H1 (cell line): Measurements from ENCODE around the gene NUDT1. TPM values are rescaled to one million over a fixed set of nuclear protein-coding genes. Genes with fewer than 3 reads are reported as not detected.

Source experiments
- CBX5 ChIP-seq: fragments of 300-800, 300-1000 bp; sonication (generic); IDR thresholded peaks from 2 replicates; pipeline ENCODE4 v1.7.1; 2016; ENCODE audit warnings: antibody characterized with exemption, low read length, low read depth
- CHD7 ChIP-seq: fragments of 300-600 bp; sonication (generic); IDR thresholded peaks from 2 replicates; pipeline ENCODE4 v1.7.1; 2012; ENCODE audit warnings: low read length, moderate library complexity, mild to moderate bottlenecking, inconsistent platforms; ENCODE audit not compliant: insufficient replicate concordance
- EGR1 ChIP-seq: IDR thresholded peaks from 2 replicates; pipeline ENCODE4 v1.6.1; 2011; ENCODE audit warnings: low read depth, low read length, borderline replicate concordance
- KDM4A ChIP-seq: IDR thresholded peaks from one replicate; pipeline ENCODE4 v1.7.1; 2012; ENCODE audit warnings: low read depth, mild to moderate bottlenecking, moderate library complexity, low read length, inconsistent platforms; ENCODE audit not compliant: severe bottlenecking
- KDM5A ChIP-seq: fragments of 200-600 bp; IDR thresholded peaks from 2 replicates; pipeline ENCODE4 v1.7.1; 2012; ENCODE audit warnings: mild to moderate bottlenecking, low read length, inconsistent platforms, mixed read lengths
- SUZ12 ChIP-seq: fragments of 200-600 bp; sonication (generic); IDR thresholded peaks from 2 replicates; pipeline ENCODE4 v1.6.1; 2012; ENCODE audit warnings: mild to moderate bottlenecking, inconsistent platforms, low read length, moderate library complexity, mixed read lengths
- TBP ChIP-seq: IDR thresholded peaks from 2 replicates; pipeline ENCODE4 v1.6.1; 2011; ENCODE audit warnings: low read depth, low read length, improper control_type of control experiment
- YY1 ChIP-seq: IDR thresholded peaks from 2 replicates; pipeline ENCODE4 v1.6.1; 2011; ENCODE audit warnings: low read depth, mild to moderate bottlenecking, low read length
- polyA plus RNA-seq, 7 experiments: library from polyadenylated mRNA; depleted of rRNA in 3 of 7; stranded (reverse) in 5 of 7; unstranded in 2 of 7; fragments of >200 nt in 5 of 7; fragments of 200-250 nt in 2 of 7; gene quantifications; 1 replicate in 5 of 7; 2 replicates in 1 of 7; 4 replicates in 1 of 7; pipeline versions ENCODE4 v1.2.1 to v1.2.3, GENCODE V29; 2011 to 2013; ENCODE audit warnings: missing spikeins in 2 of 7, mixed read lengths in 2 of 7
- total RNA-seq: library from RNA; stranded (reverse); fragmentation: NEBNext Ultra II Directional; extraction: Animal tissue kit (Norgen Biotek cat#: 25700); gene quantifications from 2 replicates; pipeline ENCODE4 v1.2.1, GENCODE V29; 2021

The NUDT1 gene
- total and polyA plus RNA-seq, 2 of the 8 experiments (the other 6 are each of a cell fraction or from before 2014, with no cell fraction given) = 76.1 to 89.5 TPM

DNA sequence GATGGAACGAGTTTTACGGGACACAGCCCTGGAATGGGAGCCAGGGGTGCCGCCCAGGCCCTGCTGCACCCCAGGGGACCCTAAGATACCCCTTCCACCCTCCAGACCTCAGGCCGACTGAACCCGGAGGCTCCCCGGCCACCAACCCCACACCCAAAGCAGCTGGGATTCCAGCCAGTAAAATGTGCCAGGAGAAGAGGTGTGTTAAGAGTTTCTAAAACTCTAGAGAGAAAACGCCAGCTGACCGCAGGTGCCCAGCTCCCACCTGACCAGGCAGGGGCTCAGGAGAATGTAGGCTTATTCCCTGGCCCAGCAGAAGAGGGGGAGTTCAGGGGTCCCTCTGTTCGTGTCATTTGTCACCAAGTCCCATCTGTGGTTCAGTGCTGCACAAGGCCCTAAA lies 17.5 kb downstream of the NUDT1 start (continued):
- TF ChIP-seq CHD7 (no peak), KDM5A (no peak), YY1 (no peak), TBP (no peak), EGR1 (no peak), SUZ12 (no peak), KDM4A (no peak), CBX5 (no peak)
